RWPE2 (cell line): ENCODE measurements around the gene PTPRT.
A peak's percentile ranks its signal among the peaks of the same experiment; 100 is the strongest.

Source experiments
- ATAC-seq: fragments of 200-7000 bp; cut with Tn5 transposase; 3 replicates; pipeline ENCODE4 v1.9.1; 2021; ENCODE audit warnings: low read depth
- DNase-seq: peaks from one replicate; pipeline ENCODE4 v3.0.0-alpha.2; 2020; ENCODE audit warnings: low spot score
- H3K27ac ChIP-seq: fragments of 450-650 bp; 2 replicates; pipeline ENCODE4 v1.5.1; 2017; ENCODE audit warnings: mild to moderate bottlenecking; ENCODE audit not compliant: poor library complexity, severe bottlenecking
- H3K27me3 ChIP-seq: fragments of 250-450 bp; sonication (Bioruptor Pico); 2 replicates; pipeline ENCODE4 v1.5.1; 2021; ENCODE audit warnings: mild to moderate bottlenecking, moderate library complexity; ENCODE audit not compliant: insufficient read depth, poor library complexity, severe bottlenecking
- H3K36me3 ChIP-seq: fragments of 250-450 bp; sonication (Bioruptor Pico); 2 replicates; pipeline ENCODE4 v1.5.1; 2020; ENCODE audit warnings: low read depth, mild to moderate bottlenecking, moderate library complexity
- H3K4me1 ChIP-seq: fragments of 250-450 bp; sonication (Bioruptor Pico); 2 replicates; pipeline ENCODE4 v1.5.1; 2021; ENCODE audit warnings: mild to moderate bottlenecking, moderate library complexity; ENCODE audit not compliant: insufficient read depth, poor library complexity, severe bottlenecking
- H3K4me3 ChIP-seq: fragments of 250-450 bp; sonication (Bioruptor Pico); 2 replicates; pipeline ENCODE4 v1.5.1; 2021; ENCODE audit warnings: mild to moderate bottlenecking, moderate library complexity; ENCODE audit not compliant: severe bottlenecking
- H3K9me3 ChIP-seq: fragments of 250-450 bp; sonication (Bioruptor Pico); 2 replicates; pipeline ENCODE4 v1.5.1; 2021; ENCODE audit warnings: mild to moderate bottlenecking, moderate library complexity; ENCODE audit not compliant: severe bottlenecking
- TF ChIP-seq, protein P1 (sequence below): fragments of 450-650 bp; IDR thresholded peaks from one replicate; pipeline ENCODE4 v1.5.1; 2017; ENCODE audit warnings: mild to moderate bottlenecking, moderate library complexity; ENCODE audit not compliant: poor library complexity, severe bottlenecking

Gene PTPRT

DNA sequence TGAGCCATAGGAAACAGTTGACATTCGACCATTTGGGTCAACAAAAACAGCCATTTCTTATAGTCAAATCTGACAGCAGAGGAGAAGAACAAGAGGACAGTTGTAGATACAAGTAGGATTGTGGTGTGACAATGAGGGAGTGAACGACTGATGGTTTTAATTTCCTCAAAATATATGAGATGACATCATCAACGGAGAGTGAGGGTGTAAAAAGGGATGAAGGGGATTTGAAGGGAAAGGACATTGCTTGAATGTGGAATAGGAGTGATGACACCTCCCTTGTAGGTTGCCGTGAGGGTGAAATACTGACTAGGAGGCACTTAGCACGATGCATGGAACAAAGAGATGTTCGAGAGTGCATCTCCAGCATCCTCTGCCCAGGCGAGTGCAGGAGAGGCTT lies 1071.7 kb downstream of the PTPRT start:
- TF ChIP-seq, protein P1, sequence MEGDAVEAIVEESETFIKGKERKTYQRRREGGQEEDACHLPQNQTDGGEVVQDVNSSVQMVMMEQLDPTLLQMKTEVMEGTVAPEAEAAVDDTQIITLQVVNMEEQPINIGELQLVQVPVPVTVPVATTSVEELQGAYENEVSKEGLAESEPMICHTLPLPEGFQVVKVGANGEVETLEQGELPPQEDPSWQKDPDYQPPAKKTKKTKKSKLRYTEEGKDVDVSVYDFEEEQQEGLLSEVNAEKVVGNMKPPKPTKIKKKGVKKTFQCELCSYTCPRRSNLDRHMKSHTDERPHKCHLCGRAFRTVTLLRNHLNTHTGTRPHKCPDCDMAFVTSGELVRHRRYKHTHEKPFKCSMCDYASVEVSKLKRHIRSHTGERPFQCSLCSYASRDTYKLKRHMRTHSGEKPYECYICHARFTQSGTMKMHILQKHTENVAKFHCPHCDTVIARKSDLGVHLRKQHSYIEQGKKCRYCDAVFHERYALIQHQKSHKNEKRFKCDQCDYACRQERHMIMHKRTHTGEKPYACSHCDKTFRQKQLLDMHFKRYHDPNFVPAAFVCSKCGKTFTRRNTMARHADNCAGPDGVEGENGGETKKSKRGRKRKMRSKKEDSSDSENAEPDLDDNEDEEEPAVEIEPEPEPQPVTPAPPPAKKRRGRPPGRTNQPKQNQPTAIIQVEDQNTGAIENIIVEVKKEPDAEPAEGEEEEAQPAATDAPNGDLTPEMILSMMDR = no peak
- no peaks in the 10 kb centered on the region for H3K9me3 ChIP-seq
- no peak overlapping the region for H3K27ac ChIP-seq
- H3K4me1 ChIP-seq = no peaks in the 10 kb centered on the region
- no peak for ATAC-seq
- no peaks in the 10 kb centered on the region for H3K27me3 ChIP-seq
- no peaks in the 10 kb centered on the region for H3K36me3 ChIP-seq
- DNase-seq = no peak
- no peak overlapping the region for H3K4me3 ChIP-seq

DNA sequence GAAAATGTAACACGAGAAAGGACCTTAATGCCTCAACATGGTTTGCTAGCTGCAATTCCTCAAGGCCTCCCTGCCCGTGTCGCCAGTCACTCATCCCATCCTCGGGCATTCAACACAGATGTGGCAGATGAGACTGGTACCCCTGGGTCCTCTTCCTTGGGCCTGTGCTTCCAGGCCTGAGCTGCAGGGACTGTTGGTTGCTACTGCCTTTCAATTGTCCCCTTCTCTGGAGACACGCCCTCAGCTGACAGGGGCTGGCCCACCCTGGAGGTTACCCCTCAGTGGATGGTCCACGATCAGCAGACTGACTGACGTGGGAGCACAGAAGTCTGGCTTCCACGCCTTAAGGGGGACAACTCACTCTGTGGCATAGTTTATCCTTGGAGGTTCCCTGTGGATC lies 1076.5 kb downstream of the PTPRT start:
- Histone ChIP-seq H3K27me3 (no peaks in the 10 kb centered on the region), H3K4me3 (no peak overlapping the region), H3K9me3 (no peaks in the 10 kb centered on the region), H3K27ac (no peak overlapping the region), H3K4me1 (no peaks in the 10 kb centered on the region), H3K36me3 (no peaks in the 10 kb centered on the region)
- peak; percentile 59 for DNase-seq
- TF ChIP-seq, protein P1 = no peak
- peak; percentile 13; the same call in 1 of the 3 replicates for ATAC-seq

DNA sequence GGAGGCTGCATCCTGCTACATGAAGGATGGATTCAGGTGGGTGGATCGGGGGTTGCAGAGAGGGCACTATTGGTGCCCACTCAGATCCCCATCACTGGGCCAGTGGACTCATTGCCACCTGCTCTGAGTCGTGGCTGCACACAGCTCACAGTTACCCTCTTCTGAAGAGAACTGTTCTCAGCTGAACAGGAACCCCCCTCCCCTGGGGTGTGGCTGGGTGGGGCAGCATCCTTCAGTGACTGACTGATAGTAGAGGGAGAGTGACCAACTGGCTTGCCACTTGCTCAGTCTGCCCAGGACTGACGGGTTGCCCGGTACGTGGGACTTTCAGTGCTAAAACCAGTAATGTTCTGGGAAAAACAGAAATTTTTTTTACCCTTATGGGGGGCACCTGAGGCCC lies 1077.5 kb downstream of the PTPRT start:
- Histone ChIP-seq H3K4me1 (no peaks in the 10 kb centered on the region), H3K27ac (no peak overlapping the region), H3K9me3 (no peaks in the 10 kb centered on the region), H3K27me3 (no peaks in the 10 kb centered on the region), H3K4me3 (no peak overlapping the region), H3K36me3 (no peaks in the 10 kb centered on the region)
- ATAC-seq = no peak
- TF ChIP-seq, protein P1 = no peak
- peak; percentile 61 for DNase-seq

DNA sequence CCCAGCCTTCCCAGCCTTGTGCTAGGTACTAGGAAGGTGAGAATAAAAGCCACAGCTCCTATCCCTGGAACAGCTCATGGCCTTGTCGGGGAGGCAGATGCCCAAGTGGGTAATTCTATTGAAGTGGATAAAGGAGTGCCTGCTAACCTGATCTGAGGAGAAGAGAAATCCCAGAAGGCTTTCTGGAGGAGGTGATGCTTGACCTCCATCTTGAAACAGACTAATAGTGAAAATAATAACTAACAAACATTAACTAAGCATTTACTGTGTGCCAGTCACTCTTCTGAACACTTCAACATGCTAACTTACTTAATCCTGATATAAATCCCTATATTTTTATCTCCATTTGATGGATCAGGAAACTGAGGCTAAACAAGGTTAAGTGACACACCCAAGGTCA lies 1078.4 kb downstream of the PTPRT start:
- no peaks in the 10 kb centered on the region for H3K9me3 ChIP-seq
- H3K36me3 ChIP-seq = no peaks in the 10 kb centered on the region
- DNase-seq (peak; percentile 33), ATAC-seq (no peak)
- TF ChIP-seq, protein P1 = no peak
- H3K27ac ChIP-seq = no peak overlapping the region
- no peak overlapping the region for H3K4me3 ChIP-seq
- no peaks in the 10 kb centered on the region for H3K4me1 ChIP-seq
- no peaks in the 10 kb centered on the region for H3K27me3 ChIP-seq

DNA sequence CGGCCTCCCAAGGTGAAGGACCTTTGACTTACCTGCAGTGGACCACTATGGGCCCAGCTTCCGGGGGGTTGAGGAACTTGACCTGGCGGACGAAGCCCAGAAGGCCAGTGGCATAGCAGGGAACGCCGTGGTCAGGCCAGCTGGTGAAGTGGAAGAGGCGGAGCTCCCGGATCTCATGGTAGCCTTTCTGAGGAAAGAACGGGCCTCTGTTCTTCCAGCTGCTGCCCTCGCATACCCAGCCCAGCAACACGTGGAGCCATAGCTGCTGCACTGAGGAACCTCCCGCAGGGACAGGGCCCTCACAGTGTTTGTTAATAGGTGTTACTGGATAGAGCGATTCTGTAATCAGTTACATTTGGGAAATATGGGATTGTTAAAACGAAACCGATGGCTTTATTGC lies 1079.4 kb downstream of the PTPRT start:
- DNase-seq = no peak
- no peak overlapping the region for H3K4me3 ChIP-seq
- H3K4me1 ChIP-seq = no peaks in the 10 kb centered on the region
- TF ChIP-seq, protein P1 = no peak
- peaks cover 5% of the 10 kb centered on the region for H3K9me3 ChIP-seq
- no peak for ATAC-seq
- H3K27me3 ChIP-seq = no peaks in the 10 kb centered on the region
- no peak overlapping the region for H3K27ac ChIP-seq
- H3K36me3 ChIP-seq = no peaks in the 10 kb centered on the region
